SK-N-SH (cell line): ENCODE results near the gene CDH13. TPM values are rescaled to one million over a fixed set of nuclear protein-coding genes. Genes with fewer than 3 reads are reported as not detected.

ENCODE experiments used
- CTCF ChIA-PET: fragments of 300-600, 350-600 bp; formaldehyde crosslinking; extraction: SDS; loops from one replicate; lab custom pipeline; 2021; lab: Yijun Ruan, JAX
- POLR2A ChIA-PET: fragments of 350-600 bp; sonication (Branson Sonifier 250); formaldehyde crosslinking; extraction: SDS; loops from one replicate; lab custom pipeline; 2020; ENCODE audit warnings: antibody characterized with exemption, inconsistent platforms; lab: Yijun Ruan, JAX
- DNase-seq: peaks from one replicate; pipeline ENCODE4 v3.0.0; 2012
- H2AFZ ChIP-seq: fragments of 200-600 bp; sonication (generic); 2 replicates; pipeline ENCODE4 v1.8.1; 2016; ENCODE audit warnings: antibody characterized with exemption, mild to moderate bottlenecking, low read depth
- H3F3A ChIP-seq: fragments of 200-600 bp; sonication (generic); replicated peaks from 2 replicates; pipeline ENCODE3; 2016; ENCODE audit warnings: antibody characterized with exemption, mild to moderate bottlenecking; ENCODE audit not compliant: insufficient read depth
- H3K27ac ChIP-seq, 2 experiments: fragments of 200-500 bp in 1 of 2; fragments of 200-600 bp in 1 of 2; sonication (Bioruptor generic) in 1 of 2; sonication (generic), shearing (Covaris generic) in 1 of 2; 2 replicates each; pipeline versions ENCODE4 v1.5.1 to v1.6.1; 2014 to 2016; ENCODE audit warnings: low read depth in 2 of 2, inconsistent platforms in 1 of 2, low read length in 1 of 2, mild to moderate bottlenecking in 1 of 2, mixed read lengths in 1 of 2
- H3K27me3 ChIP-seq: fragments of 200-600 bp; sonication (generic), shearing (Covaris generic); 2 replicates; pipeline ENCODE4 v1.6.1; 2016; ENCODE audit warnings: mixed run types; ENCODE audit not compliant: insufficient read depth
- H3K36me3 ChIP-seq, 2 experiments: fragments of 200-500 bp in 1 of 2; fragments of 200-600 bp in 1 of 2; sonication (Bioruptor generic) in 1 of 2; sonication (generic) in 1 of 2; replicated peaks in 1 of 2; 2 replicates each; pipeline versions ENCODE3 to v1.5.1; 2014 to 2016; ENCODE audit warnings: low read length in 1 of 2, mild to moderate bottlenecking in 1 of 2; ENCODE audit not compliant: insufficient read depth in 2 of 2, control insufficient read depth in 1 of 2
- H3K4me1 ChIP-seq, 2 experiments: fragments of 200-500 bp in 1 of 2; fragments of 200-600 bp in 1 of 2; sonication (Bioruptor generic) in 1 of 2; sonication (generic), shearing (Covaris generic) in 1 of 2; 2 replicates each; pipeline versions ENCODE4 v1.5.1 to v1.6.1; 2014 to 2016; ENCODE audit warnings: low read depth in 1 of 2, low read length in 1 of 2, mixed run types in 1 of 2; ENCODE audit not compliant: insufficient read depth in 2 of 2, control insufficient read depth in 1 of 2
- H3K4me2 ChIP-seq: fragments of 200-600 bp; sonication (generic), shearing (Covaris generic); 2 replicates; pipeline ENCODE4 v1.6.1; 2017; ENCODE audit warnings: mixed run types
- H3K4me3 ChIP-seq, 2 experiments: fragments of 200-500 bp in 1 of 2; fragments of 200-600 bp in 1 of 2; sonication (Bioruptor generic) in 1 of 2; sonication (generic), shearing (Covaris generic) in 1 of 2; 2 replicates each; pipeline versions ENCODE4 v1.5.1 to v1.8.1; 2014 to 2016; ENCODE audit warnings: low read depth in 2 of 2, inconsistent platforms in 1 of 2, low read length in 1 of 2, mild to moderate bottlenecking in 1 of 2, mixed read lengths in 1 of 2, moderate library complexity in 1 of 2
- H3K79me2 ChIP-seq: fragments of 200-600 bp; sonication (generic); 2 replicates; pipeline ENCODE4 v1.8.1; 2017; ENCODE audit warnings: mild to moderate bottlenecking; ENCODE audit not compliant: insufficient read depth
- H3K9ac ChIP-seq: fragments of 200-600 bp; sonication (generic); 2 replicates; pipeline ENCODE4 v1.6.1; 2017; ENCODE audit warnings: mixed run types
- H3K9me2 ChIP-seq: fragments of 200-600 bp; sonication (generic); 2 replicates; pipeline ENCODE4 v1.6.1; 2017; ENCODE audit warnings: mixed run types
- H3K9me3 ChIP-seq: fragments of 200-600 bp; sonication (generic); 2 replicates; pipeline ENCODE4 v1.6.1; 2017; ENCODE audit warnings: mixed run types, mild to moderate bottlenecking, moderate library complexity
- H4K20me1 ChIP-seq: fragments of 200-600 bp; sonication (generic); 2 replicates; pipeline ENCODE4 v1.6.1; 2017; ENCODE audit warnings: mild to moderate bottlenecking, mixed run types; ENCODE audit not compliant: insufficient read depth
- CHD2 ChIP-seq: fragments of 150-350 bp; IDR thresholded peaks from 2 replicates; pipeline ENCODE4 v1.6.1; 2018; ENCODE audit warnings: low read length; ENCODE audit not compliant: partially characterized antibody
- FOSL2 ChIP-seq: IDR thresholded peaks from 2 replicates; pipeline ENCODE4 v1.4.0; 2012; ENCODE audit warnings: low read depth, mild to moderate bottlenecking, moderate library complexity, borderline replicate concordance
- FOXJ3 ChIP-seq: sonication (generic); formaldehyde crosslinking; IDR thresholded peaks from 2 replicates; pipeline ENCODE4 v1.5.1; 2020; ENCODE audit warnings: mild to moderate bottlenecking, missing genetic modification reagents
- JUND ChIP-seq: IDR thresholded peaks from 2 replicates; pipeline ENCODE4 v1.4.0; 2012
- MXI1 ChIP-seq: IDR thresholded peaks from 2 replicates; pipeline ENCODE4 v1.6.1; 2012; ENCODE audit warnings: mild to moderate bottlenecking, low read depth, low read length, improper control_type of control experiment
- NRF1 ChIP-seq: IDR thresholded peaks from 2 replicates; pipeline ENCODE4 v1.6.1; 2012; ENCODE audit warnings: low read depth, mild to moderate bottlenecking, low read length
- RAD21 ChIP-seq: IDR thresholded peaks from 2 replicates; pipeline ENCODE4 v1.6.1; 2012; ENCODE audit warnings: mild to moderate bottlenecking, low read length
- RCOR1 ChIP-seq: fragments of 150-350 bp; IDR thresholded peaks from 2 replicates; pipeline ENCODE4 v1.6.1; 2017; ENCODE audit warnings: antibody characterized with exemption, low read length
- SMC3 ChIP-seq: IDR thresholded peaks from 2 replicates; pipeline ENCODE4 v1.6.1; 2012; ENCODE audit warnings: low read depth, low read length, improper control_type of control experiment
- TAF1 ChIP-seq: IDR thresholded peaks from 2 replicates; pipeline ENCODE4 v1.6.1; 2012; ENCODE audit warnings: low read depth, mild to moderate bottlenecking, low read length, moderate library complexity, borderline replicate concordance
- TCF12 ChIP-seq: IDR thresholded peaks from 2 replicates; pipeline ENCODE4 v1.4.0; 2012
- TEAD4 ChIP-seq: IDR thresholded peaks from 2 replicates; pipeline ENCODE4 v1.4.0; 2012; ENCODE audit warnings: mild to moderate bottlenecking, borderline replicate concordance; ENCODE audit not compliant: insufficient read depth
- USF2 ChIP-seq: fragments of 150-350 bp; IDR thresholded peaks from 2 replicates; pipeline ENCODE4 v1.6.1; 2017; ENCODE audit warnings: antibody characterized with exemption, low read length, low read depth, borderline replicate concordance
- WGBS: methylation state at CpG from one replicate; pipeline ENCODE4 v1.1.6; 2017; ENCODE audit warnings: low lambda C conversion rate; 5-methylcytosine and 5-hydroxymethylcytosine counted together
- polyA plus RNA-seq, 3 experiments: library from polyadenylated mRNA; depleted of rRNA; stranded (reverse); fragments of >200 nt; gene quantifications; 2 replicates each; pipeline ENCODE4 v1.2.3, GENCODE V29; 2012
- TF ChIP-seq, protein P1 (sequence below): fragments of 200-600 bp; sonication (generic); IDR thresholded peaks from 2 replicates; pipeline ENCODE4 v1.6.1; 2017; ENCODE audit warnings: antibody characterized with exemption, mild to moderate bottlenecking, moderate library complexity
- TF ChIP-seq, protein P2 (sequence below): IDR thresholded peaks from 2 replicates; pipeline ENCODE4 v1.4.0; 2012; ENCODE audit warnings: low read depth, borderline replicate concordance

The CDH13 gene
- polyA plus RNA-seq, 1 of the 3 experiments (the other 2 are of a cell fraction): 93.0 TPM

DNA sequence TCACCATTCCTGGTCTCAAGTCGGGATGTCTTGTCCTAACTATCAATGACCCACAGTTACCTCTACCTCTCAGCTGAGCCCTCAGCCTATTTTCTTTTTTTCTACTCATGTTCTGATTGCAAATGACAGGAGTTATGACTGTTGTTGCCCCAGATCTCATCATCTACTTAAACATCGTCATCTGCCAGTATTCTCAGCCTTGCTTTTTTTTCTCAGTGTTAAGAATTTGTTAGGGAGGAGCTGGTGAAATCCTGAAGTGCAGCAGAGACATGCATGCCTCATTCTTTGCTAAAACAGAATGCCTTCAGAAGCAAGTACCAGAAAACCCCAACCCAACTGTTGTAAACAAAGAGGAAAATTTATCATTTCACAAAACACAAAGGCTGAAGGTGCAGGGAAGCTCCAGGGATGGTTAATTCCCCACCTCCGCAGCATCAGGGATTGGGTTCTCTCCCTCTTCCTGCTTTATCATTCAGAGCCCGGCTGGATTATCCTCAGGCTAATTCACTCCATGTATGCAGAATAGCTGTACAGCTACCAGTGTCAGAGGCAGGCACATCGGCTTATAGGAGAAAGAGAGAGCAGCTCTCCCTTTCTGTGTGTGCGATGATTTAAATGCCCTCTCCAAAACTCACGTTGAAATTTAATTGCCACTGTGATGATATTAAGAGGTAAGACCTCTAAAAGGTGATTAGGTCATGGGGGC lies 640.2 kb downstream of the CDH13 start (continued):
- TF ChIP-seq, protein P1, sequence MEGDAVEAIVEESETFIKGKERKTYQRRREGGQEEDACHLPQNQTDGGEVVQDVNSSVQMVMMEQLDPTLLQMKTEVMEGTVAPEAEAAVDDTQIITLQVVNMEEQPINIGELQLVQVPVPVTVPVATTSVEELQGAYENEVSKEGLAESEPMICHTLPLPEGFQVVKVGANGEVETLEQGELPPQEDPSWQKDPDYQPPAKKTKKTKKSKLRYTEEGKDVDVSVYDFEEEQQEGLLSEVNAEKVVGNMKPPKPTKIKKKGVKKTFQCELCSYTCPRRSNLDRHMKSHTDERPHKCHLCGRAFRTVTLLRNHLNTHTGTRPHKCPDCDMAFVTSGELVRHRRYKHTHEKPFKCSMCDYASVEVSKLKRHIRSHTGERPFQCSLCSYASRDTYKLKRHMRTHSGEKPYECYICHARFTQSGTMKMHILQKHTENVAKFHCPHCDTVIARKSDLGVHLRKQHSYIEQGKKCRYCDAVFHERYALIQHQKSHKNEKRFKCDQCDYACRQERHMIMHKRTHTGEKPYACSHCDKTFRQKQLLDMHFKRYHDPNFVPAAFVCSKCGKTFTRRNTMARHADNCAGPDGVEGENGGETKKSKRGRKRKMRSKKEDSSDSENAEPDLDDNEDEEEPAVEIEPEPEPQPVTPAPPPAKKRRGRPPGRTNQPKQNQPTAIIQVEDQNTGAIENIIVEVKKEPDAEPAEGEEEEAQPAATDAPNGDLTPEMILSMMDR: no peak
- no peak for TF ChIP-seq RCOR1
- no peak for TF ChIP-seq RAD21
- TF ChIP-seq, protein P2, sequence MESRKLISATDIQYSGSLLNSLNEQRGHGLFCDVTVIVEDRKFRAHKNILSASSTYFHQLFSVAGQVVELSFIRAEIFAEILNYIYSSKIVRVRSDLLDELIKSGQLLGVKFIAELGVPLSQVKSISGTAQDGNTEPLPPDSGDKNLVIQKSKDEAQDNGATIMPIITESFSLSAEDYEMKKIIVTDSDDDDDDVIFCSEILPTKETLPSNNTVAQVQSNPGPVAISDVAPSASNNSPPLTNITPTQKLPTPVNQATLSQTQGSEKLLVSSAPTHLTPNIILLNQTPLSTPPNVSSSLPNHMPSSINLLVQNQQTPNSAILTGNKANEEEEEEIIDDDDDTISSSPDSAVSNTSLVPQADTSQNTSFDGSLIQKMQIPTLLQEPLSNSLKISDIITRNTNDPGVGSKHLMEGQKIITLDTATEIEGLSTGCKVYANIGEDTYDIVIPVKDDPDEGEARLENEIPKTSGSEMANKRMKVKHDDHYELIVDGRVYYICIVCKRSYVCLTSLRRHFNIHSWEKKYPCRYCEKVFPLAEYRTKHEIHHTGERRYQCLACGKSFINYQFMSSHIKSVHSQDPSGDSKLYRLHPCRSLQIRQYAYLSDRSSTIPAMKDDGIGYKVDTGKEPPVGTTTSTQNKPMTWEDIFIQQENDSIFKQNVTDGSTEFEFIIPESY: no peak
- TF ChIP-seq CHD2: no peak
- TF ChIP-seq, all 33 proteins: peak for 0

GRCh38 chr16:83268169-83268568 lies 641.4 kb downstream of the CDH13 start:
- WGBS: 15% methylated on average over 3 of the region's 3 CpGs
- no peak overlapping the region for H3K4me3 ChIP-seq
- POLR2A ChIA-PET: no interaction called here
- H3K9me2 ChIP-seq: no peaks in the 10 kb centered on the region
- peaks cover 0 to 3% of the 10 kb centered on the region in 2 experiments for H3K36me3 ChIP-seq
- no peak for DNase-seq
- CTCF ChIA-PET: no interaction called here
- H3K9ac ChIP-seq: no peak overlapping the region
- H3K27ac ChIP-seq: no peak overlapping the region
- H4K20me1 ChIP-seq: no peaks in the 10 kb centered on the region
- H3F3A ChIP-seq: no peaks in the 10 kb centered on the region
- no peaks in the 10 kb centered on the region; a peak in 1 of 4 replicates for H3K4me1 ChIP-seq
- no peak overlapping the region for H3K4me2 ChIP-seq
- no peak for TF ChIP-seq RAD21
- no peak for TF ChIP-seq MXI1
- TF ChIP-seq FOXJ3 (CRISPR knock-in tag): no peak
- TF ChIP-seq CHD2: no peak
- no peak for TF ChIP-seq NRF1
- no peak for TF ChIP-seq TCF12
- H3K9me3 ChIP-seq: no peaks in the 10 kb centered on the region
- H3K79me2 ChIP-seq: no peaks in the 10 kb centered on the region
- H2AFZ ChIP-seq: no peak overlapping the region
- H3K27me3 ChIP-seq: no peaks in the 10 kb centered on the region

DNA sequence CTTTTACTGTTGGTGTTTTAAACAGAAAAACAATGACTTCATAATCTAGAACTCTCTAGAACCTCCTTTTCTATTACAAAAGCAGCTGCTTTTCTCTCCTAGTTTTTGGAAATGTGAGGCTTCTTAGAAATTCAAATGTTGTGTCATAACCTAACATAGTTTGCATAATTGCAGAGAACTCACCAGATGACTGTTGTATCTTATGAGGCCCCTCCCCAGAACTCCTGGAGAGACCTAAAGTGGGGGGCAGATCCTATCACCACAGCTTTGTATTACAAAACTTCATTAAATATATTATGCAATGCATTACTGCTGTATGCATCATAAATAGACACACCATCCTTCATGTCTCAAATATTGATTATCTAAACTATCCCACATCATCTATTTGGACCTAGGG lies 642.3 kb downstream of the CDH13 start:
- CTCF ChIA-PET: no interaction called here
- no peak overlapping the region for H3K4me2 ChIP-seq
- POLR2A ChIA-PET: no interaction called here
- TF ChIP-seq, protein P1: no peak
- TF ChIP-seq RAD21 (no peak), TAF1 (no peak), USF2 (no peak), RCOR1 (no peak), TEAD4 (no peak), JUND (no peak), MXI1 (no peak), SMC3 (no peak), FOSL2 (no peak)
- TF ChIP-seq, protein P2: no peak

More for the DNA sequence above, 642.3 kb downstream of the CDH13 start:
- Histone ChIP-seq H3K27ac (no peak overlapping the region), H3K4me1 (no peaks in the 10 kb centered on the region; a peak in 1 of 4 replicates), H3K9me2 (no peaks in the 10 kb centered on the region), H4K20me1 (no peaks in the 10 kb centered on the region), H3K9me3 (no peaks in the 10 kb centered on the region), H3K79me2 (no peaks in the 10 kb centered on the region), H3K4me3 (no peak overlapping the region), H3K27me3 (no peaks in the 10 kb centered on the region), H2AFZ (no peak overlapping the region), H3K9ac (no peak overlapping the region), H3F3A (no peaks in the 10 kb centered on the region), H3K36me3 (peaks cover 0 to 3% of the 10 kb centered on the region in 2 experiments)
- no peak for DNase-seq
